HG03571 (cell line): ENCODE data around the gene SPINT2.

ENCODE experiments used
- ATAC-seq: cut with Tn5 transposase; IDR thresholded peaks from one replicate; pipeline ENCODE4 v1.9.1; 2021; ENCODE audit not compliant: unreplicated experiment

SPINT2 gene

DNA sequence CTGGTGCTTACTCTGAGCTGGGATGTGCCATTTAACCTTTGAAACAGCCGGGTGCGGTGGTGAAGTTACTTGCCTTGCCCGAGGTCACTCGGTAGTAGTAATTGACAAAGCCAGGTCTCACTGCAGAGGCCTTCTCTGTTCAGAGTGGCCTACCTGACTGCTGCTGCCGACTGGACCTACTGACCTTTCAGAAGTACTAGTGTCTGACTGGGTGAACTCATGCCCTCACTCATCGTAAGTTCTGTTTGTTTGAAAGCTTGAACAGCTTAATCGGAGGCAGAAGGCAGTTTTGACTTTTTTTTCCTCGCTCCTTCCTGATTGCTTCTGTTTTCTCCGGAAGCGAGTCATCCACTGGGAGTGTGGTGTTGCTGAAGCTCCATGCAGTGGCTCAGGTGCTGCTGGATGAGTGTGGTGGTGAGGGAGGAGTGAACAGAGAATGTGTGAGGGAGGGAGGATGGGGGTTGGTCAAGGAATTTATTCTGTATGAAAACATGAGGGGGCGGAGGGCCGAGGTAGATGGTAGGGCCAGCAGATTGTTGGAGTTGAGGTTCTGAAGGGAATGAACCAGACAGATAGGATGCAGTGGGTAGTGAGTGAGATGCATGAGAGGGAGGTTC is 2.7 kb downstream of the SPINT2 start:
- ATAC-seq = no peak

DNA sequence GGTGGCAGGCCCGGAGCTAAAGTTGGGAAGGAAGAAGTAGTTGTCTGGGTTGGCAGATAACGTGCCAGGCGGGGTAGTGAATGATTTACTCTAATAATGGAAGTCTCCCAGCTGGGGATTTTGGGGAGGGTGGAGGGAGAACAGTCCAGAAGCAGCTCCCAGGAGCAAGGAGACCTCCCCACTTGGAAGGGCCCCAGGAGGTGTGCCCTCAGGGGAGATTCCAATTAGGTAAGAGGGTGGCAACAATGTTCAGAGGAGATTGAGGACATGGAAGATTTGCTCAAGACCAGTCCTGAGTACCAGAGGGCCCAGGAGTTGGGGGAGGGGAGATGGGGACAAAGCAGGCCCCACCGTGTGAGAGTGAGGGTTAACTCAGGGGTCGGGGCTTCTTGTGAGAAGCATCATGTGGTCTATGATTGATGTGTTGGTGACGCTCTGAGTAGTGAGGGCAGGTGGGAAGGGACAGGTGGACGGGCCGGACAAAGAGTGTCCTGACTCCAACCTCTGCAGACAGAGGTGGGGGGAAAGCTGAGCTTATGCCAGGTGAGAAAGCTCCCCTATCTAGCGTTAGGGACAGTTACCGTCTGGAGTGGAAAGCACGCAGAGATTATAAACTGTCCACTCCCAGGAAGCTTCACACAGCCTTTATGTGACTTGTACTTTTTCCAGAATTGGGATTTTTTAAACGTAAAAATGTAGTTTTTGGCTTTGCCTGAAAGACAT is 3.5 kb downstream of the SPINT2 start:
- ATAC-seq = no peak

DNA sequence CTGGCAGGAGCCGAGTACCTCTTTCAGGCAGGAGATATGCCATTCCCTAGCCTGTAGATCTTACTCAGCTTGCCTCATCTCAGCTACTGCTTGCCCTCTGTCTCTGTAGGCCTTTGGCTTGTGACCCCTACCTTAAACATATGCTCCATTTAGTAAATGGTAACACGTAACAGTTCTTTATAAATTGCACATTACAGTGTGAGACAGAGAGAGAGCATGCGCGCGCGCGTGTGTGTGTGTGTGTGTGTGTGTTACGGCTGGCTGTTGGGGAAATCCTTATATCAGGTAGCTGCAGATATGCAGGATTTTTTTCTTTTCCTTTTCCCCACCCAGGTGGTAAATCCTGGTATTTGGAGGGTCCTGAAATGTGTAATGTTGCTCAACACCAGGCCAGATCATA is 4.2 kb downstream of the SPINT2 start:
- no peak for ATAC-seq

DNA sequence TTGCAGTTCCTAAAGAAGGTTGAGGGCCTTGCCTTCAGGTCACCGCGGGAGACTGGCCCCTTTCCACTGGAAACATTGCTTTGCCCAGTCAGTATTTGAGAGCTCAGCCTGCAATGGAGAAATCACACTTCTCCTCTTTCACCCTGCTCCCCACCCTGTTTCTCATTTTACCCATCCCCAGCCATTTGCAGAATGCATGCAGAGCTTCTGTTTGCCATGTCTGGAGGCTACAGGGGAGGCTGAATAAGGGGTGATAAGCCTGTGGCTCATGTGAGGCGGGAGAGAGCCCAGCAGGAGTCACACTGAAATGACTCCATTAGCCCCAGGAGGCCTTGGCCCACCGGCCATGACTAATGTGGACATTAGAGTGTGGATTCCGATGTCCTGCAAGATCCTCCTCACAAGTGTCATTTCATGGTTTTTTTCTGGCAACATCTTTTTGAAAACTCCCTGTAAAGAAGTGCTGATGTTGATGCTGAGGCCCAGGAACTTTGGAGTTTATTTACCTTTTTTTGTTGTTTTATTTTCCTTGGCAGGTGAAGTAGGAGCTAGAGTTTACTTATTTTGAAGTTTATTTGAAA is 6.3 kb downstream of the SPINT2 start:
- no peak for ATAC-seq

DNA sequence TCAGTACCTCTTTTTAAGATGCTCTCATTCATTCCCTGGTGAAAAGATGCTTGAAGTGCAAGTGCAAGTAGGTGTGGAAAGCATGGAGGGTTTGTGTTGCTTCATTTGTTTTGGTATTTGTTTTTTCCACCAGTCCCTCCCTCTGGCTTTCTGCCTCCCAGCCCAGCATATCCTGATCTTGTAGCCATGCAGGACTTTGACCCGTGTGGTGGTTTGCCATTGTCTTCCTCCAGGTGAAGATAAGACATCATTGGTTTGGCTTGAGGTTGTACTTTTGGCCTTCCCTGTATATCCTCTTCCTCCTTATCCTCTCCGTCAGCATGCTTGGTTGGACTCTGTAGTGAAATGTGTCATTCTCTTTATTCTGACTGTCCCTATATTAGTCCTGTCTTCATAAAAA is 9.1 kb downstream of the SPINT2 start:
- ATAC-seq = no peak

DNA sequence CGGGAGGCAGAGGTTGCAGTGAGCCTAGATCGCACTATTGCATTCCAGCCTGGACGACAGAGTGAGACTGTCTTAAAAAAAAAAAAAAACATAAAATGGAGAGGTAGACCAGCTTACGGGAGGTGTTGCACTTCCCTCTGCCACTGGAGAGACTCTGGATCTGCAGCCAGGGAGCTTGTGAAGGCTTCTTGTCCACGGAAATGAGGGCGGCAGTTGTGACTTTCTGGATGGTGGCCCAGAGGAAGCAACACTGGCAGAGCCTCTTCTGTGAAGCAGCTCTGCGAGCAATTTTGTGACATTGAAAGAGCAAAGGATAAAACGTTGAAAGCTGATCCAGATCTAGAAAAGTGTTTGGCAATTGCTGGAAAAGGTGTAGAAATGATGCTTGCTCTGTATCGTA is 10.4 kb downstream of the SPINT2 start:
- no peak for ATAC-seq

DNA sequence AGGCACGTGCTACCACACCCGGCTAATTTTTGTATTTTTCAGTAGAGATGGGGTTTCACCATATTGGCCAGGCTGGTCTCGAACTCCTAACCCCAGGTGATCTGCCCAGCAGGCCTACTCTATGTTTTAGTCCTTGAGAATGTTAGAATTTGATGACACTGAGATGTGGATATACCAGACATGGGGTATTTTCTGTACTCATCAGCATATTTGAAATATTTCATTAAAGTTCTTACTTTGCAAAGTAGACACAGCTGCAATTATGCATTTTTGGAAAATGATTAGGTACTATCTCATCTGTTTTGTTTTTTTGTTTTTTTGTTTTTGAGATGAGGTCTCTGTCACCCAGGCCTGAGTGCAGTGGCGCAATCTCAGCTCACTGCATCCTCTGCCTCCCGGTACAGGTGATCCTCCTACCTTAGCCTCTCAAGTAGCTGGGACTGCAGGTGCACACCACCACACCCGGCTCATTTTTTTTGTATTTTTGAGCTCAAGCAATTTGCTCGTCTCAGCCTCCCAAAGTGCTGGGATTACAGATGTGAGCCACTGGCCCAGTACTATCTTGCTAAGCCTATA is 12.7 kb downstream of the SPINT2 start:
- ATAC-seq = no peak

DNA sequence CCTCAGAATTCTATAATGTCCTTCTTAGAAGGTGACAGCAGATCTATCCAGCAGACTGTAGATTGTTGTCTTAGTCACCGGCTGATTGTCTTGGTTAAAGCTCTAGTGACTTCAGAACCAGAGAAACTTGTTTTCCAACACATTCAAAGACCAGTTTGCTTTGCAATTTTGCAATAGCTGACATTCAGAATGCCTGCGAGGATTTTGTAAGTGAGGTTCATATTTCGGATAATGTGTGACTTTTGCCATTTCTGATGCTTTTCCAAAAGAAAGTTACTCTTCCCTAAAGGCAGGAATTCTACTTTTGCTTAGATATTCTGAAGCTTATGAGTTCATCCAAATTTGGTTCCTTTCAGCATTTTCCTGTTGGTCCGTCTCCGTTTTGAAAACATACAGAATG is 13.2 kb downstream of the SPINT2 start:
- ATAC-seq = no peak

DNA sequence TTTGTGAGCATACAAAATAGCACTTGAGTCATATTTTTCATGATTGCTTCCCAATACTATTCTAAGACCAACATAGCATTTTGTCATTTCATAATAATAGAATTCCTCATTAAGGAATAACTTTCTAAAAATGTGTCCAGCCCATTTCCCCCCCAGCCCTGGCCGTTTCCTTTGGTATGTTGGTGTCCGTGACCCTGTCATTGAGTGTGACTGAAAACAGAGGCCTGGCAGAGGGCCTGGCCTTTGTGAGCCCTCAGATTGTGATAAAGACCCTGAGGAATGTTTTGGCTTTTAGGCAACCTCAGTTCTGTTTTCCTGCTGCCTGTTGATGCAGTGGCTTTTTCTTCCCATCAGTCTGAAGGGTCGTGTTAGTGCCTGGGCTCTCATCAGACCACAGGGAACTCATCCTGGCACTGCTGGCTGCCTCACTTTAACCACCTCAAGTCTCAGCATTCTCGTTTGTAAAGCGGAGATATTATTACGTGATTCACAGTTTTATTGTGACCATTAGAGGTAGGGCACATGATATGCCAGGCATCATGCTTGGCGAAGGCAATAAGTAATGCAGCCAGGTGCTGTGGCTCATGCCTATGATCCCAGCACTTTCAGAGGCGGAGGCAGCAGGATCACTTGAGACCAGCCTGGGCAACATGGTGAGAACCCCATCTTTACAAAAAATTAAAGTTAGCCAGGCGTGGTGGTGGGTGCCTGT is 13.8 kb downstream of the SPINT2 start:
- no peak for ATAC-seq

DNA sequence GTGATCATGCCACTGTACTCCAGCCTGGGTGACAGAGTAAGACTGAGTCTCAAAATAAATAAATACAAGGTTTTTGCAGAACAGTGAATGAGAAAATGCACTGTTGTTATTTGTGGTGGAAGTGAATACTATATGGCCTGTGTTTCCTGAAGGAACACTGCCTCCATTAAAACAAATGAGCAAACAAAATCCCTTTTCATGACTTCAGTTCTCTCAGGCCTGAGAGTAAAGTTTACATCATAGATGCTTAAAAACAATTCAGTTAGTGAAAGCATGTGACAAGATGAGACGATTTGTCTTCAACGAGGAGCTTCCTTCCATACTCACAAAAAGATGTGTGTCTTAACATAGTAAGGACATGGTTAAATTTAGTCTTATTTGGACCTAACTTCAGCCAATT is 14.4 kb downstream of the SPINT2 start:
- ATAC-seq = no peak

DNA sequence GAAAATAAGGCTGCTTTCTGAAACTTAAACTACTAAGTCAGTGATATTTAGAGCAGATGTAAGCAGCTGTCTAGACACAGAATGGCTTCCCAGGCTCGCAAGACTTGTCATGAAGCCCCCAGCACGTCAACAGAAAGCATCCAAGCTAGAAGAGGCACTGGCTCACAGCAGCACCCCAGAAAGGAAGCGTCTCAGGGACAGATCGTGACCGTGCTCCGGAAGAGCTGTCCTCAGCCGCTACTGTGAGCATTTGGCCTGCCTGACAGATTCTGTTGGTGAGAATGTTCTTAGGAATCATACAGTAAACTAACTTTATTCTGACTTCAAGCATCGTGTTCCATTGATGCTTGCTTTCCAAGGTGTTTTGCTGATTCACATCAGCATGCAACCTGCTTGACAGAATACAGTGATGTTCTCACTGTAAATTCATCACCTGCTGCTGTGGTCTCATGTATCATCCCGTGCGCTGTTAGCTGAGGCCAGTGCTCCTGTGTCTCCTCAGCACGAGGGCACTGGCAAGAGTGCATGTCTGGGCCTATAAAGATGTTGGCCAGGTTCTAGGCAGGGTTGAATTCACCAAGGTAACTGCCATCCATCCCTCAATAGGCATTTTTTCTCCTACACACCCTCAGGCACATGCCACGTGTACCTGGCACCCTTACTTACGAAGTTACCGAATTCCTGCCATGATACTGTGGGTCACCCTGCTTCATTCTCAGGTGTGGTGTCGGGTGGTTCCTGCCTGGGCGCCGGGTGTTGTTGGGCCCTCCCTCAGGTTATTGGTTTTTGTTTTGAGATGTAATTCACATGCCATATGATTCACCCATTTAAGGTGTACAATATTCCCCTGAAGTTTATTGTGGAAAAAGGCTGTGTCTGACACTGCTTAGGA is 15.9 kb downstream of the SPINT2 start:
- no peak for ATAC-seq

DNA sequence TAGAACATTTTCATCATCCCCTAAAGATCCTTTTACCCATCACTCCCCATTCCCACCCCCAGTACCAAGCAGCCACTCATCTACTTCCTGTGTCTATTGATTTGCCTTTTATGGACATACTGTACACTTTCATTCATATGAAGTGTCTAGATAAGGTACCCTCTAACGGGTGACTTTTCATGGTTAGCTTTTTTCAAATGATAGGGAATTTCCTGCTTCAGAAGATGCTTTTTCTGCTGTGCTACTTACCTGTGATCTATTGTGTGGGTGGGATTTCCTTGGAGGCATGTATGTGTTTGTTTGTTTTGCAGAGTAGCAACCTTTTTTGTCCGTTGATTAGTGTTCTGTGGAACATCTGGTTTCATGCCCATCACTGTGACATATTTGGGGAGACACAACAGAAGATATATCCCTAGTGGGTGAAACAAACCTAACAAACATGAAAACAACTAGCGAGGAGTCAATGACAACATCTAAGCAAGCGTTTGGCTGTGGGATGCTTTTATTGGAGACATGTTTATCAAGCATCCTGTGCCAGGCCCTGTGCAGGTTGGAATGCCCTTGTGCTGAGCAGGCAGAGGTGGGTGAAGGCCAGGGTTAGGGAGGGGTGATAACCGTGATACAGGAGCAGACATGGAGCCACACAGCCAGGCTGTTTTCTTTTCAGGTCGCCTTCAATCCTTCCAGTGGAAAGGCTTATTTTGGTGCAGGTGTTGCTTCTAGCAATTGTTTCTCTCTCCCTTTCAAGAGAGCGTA is 17.6 kb downstream of the SPINT2 start:
- no peak for ATAC-seq

DNA sequence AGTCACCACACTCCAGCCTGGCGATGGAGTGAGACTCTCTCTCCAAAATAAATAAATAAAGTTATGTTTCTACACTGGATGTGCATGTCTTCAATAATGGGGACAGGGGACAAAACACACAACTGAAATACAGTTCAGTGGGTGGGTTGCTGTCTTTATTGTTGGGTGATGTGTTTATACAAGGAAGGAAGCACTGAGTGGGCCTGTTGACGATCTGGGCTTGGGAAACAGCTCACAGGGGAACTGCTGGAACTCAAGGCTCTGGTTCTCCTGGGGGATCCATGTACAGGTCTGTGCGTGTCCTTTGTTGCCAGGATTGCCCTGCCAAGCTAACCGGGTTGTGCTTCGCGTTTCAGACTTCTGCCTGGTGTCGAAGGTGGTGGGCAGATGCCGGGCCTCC is 18.9 kb downstream of the SPINT2 start:
- no peak for ATAC-seq

DNA sequence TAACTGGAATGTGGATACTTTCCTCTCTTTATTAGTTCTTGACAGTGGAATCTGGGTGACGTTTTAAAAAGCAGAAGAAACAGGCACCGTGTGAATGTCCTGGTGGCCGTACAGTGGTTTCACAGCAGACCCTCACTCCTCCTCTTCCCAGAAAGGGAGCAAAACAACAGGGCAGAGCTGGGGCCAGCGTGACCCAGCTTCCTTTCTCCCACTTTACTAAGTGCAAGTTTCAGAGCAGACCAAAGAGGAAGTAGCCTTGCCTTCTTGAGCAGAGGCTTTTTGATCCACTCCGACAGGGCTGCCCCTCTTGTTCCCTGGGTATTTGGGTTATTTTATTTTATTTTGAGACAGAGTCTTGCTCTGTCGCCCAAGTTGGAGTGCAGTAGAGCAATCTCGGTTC is 20.0 kb downstream of the SPINT2 start:
- ATAC-seq = no peak

DNA sequence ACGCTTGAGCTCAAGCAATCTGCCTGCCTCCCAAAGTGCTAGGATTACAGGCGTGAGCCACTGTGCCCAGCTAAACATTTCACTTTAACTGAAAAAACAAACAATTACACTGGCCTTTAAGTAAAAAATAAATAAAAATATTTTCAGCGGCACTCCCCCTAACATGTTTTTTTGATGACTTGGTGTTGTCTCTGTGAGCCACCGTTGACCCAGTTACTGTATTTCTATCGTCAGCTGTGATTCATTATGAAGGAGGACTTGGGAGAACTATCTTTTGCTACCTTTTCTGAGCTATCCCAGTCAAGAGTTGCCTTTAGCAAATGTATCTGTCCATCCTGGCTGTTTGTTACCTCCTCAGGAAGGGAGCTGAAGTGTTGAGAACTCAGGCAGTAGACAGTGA is 21.2 kb downstream of the SPINT2 start:
- no peak for ATAC-seq

DNA sequence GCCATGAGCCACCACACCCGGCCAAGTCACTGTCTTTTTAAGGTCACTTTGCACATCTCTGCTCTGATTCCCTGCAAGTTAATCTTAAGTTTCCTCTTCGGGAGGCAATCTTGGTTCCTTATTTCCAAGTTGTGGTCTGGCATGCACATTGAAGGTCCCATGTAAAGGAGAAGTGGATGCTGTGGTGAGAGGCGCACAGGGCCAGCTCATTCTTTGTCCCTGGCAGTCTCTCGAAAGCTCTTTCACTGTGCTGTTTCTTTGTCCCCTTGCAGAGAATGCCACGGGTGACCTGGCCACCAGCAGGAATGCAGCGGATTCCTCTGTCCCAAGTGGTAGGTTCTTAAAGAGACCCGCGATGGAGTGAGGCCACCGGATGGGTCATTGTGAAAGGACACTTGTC is 23.2 kb downstream of the SPINT2 start:
- no peak for ATAC-seq

DNA sequence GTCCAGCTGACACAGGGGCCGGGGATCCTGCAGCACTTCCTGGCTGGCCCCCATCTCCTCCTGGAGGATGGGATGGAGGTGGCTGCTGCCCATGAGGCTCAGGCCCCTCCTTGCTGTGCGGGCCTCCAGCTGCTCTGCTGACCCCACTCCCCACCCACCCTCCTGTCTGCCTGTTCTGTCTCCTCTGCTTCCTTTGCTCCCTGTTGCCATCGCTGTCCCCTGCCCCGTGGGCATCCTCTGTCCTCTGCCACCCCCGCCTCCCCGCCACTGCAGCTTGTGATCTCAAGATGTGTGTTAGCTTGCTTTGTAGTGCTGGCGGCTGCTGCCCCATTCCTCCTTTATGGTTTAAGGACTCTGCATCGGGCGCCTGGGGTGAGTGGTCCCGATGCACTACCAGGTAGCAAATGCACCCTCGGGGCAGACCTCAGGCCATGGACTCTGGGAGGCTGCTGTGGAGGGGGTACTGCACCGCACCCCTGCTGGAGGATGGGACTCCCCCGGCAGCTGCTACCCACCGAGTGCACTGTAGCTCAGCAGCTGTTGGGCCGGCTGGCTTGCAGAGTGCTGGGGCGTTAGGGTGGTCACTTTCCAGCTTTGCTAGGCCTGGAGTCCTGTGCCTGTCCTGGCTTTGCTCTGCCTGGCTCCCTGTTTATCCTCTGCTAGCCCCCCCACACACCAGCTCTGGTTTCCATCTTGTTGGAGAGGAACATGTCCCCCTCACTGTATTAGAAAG is 23.9 kb downstream of the SPINT2 start:
- no peak for ATAC-seq

DNA sequence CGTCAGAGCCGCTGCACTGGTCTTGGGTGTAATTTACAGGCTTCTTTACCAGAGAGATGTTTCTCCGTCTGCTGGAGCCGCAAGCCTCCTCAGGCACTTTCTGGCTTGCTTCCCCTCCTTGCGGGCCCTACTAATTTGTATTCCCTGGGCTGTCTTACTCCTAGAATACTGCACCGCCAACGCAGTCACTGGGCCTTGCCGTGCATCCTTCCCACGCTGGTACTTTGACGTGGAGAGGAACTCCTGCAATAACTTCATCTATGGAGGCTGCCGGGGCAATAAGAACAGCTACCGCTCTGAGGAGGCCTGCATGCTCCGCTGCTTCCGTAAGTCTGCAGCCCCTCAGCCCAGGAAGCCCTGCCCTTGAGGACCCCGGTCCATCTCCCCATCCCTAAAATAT is 25.6 kb downstream of the SPINT2 start:
- ATAC-seq = no peak

DNA sequence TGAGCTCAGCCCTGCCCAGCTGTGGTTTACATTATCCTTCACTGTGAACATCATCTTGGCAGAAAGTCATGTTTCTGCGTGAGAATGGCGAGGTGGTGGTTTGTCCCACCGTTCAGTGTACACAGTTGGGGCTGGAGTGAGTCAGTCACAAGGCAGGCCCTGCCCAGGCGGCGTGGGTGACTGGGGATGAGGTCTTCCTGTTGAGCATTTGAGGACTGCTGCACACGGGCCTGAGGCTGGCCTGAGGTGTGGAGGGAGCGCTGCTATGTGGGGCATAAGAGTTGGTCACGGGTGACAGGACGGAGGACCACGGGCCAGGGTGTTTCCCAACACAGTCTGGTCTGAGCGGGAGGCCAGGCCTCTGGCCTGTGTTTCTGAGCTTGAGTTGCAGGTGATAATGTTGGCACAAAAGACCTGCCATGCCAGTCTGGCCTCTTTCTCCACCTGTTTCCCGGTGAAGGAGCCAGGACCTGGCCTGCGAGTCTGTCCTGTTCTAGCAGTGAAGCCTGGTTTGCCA is 26.3 kb downstream of the SPINT2 start:
- ATAC-seq = no peak
